D721Med (cell line): ENCODE measurements around the gene SPACA9.

Source experiments
- DNase-seq: peaks from one replicate; pipeline ENCODE4 v3.0.0; 2011; ENCODE audit warnings: low spot score; ENCODE audit not compliant: insufficient read length
- FAIRE-seq: peaks from 2 replicates; lab custom pipeline; 2011; peaks lifted over from hg19 to GRCh38; lab: Jason Lieb, UNC
- CTCF ChIP-seq: IDR thresholded peaks from 2 replicates; pipeline ENCODE4 v1.5.1; 2012; ENCODE audit warnings: mild to moderate bottlenecking, control low read depth; ENCODE audit not compliant: insufficient read depth; ENCODE audit errors: missing control alignments

The SPACA9 gene

GRCh38 chr9:132840980-132841379, 37.7 kb upstream of the SPACA9 start:
- TF ChIP-seq CTCF = no peak
- DNase-seq (no peak), FAIRE-seq (no peak)

GRCh38 chr9:132842124-132843044, 36.3 kb upstream of the SPACA9 start:
- DNase-seq (no peak), FAIRE-seq (no peak)
- TF ChIP-seq CTCF = no peak

GRCh38 chr9:132846109-132846917, 32.4 kb upstream of the SPACA9 start:
- DNase-seq = no peak
- no peak for TF ChIP-seq CTCF
- FAIRE-seq = no peak

- no peak for DNase-seq
- no peak for FAIRE-seq
- no peak for TF ChIP-seq CTCF
Observed at GRCh38 chr9:132846918-132847515, 31.7 kb upstream of the SPACA9 start.

GRCh38 chr9:132849185-132849706, 29.5 kb upstream of the SPACA9 start:
- DNase-seq = no peak
- no peak for TF ChIP-seq CTCF
- FAIRE-seq = no peak

GRCh38 chr9:132853482-132853881, 25.2 kb upstream of the SPACA9 start:
- DNase-seq (no peak), FAIRE-seq (no peak)
- TF ChIP-seq CTCF = no peak
